H1 (cell line): ENCODE results near the gene HDAC9. TPM values are rescaled to one million over a fixed set of nuclear protein-coding genes. Genes with fewer than 3 reads are reported as not detected.

Experiments
- ASH2L ChIP-seq: fragments of 200-600, 300-600 bp; sonication (generic); IDR thresholded peaks from one replicate; pipeline ENCODE4 v1.7.1; 2017; ENCODE audit warnings: low read length
- BACH1 ChIP-seq: IDR thresholded peaks from 2 replicates; pipeline ENCODE4 v1.6.1; 2012; ENCODE audit warnings: low read length, improper control_type of control experiment
- CTBP2 ChIP-seq: IDR thresholded peaks from 2 replicates; pipeline ENCODE4 v1.7.0; 2011; ENCODE audit warnings: borderline replicate concordance, mild to moderate bottlenecking, moderate library complexity, mixed read lengths, low read length; ENCODE audit not compliant: insufficient read depth, insufficient read length
- EGR1 ChIP-seq: IDR thresholded peaks from 2 replicates; pipeline ENCODE4 v1.6.1; 2011; ENCODE audit warnings: low read depth, low read length, borderline replicate concordance
- JUN ChIP-seq: IDR thresholded peaks from 2 replicates; pipeline ENCODE4 v1.6.1; 2011; ENCODE audit warnings: low read depth, mild to moderate bottlenecking, improper control_type of control experiment, low read length
- POU5F1 ChIP-seq: IDR thresholded peaks from 2 replicates; pipeline ENCODE4 v1.6.1; 2011; ENCODE audit warnings: low read depth, mild to moderate bottlenecking, low read length, moderate library complexity
- TAF7 ChIP-seq: optimal IDR thresholded peaks from 2 replicates; pipeline ENCODE3; 2011; ENCODE audit warnings: low read depth, mild to moderate bottlenecking, inconsistent platforms, low read length, moderate library complexity, borderline replicate concordance
- TBP ChIP-seq: IDR thresholded peaks from 2 replicates; pipeline ENCODE4 v1.6.1; 2011; ENCODE audit warnings: low read depth, low read length, improper control_type of control experiment
- TEAD4 ChIP-seq: IDR thresholded peaks from 2 replicates; pipeline ENCODE4 v1.6.1; 2012; ENCODE audit warnings: low read depth, low read length, inconsistent platforms, mixed read lengths
- polyA plus RNA-seq, 7 experiments: library from polyadenylated mRNA; depleted of rRNA in 3 of 7; stranded (reverse) in 5 of 7; unstranded in 2 of 7; fragments of >200 nt in 5 of 7; fragments of 200-250 nt in 2 of 7; gene quantifications; 1 replicate in 5 of 7; 2 replicates in 1 of 7; 4 replicates in 1 of 7; pipeline versions ENCODE4 v1.2.1 to v1.2.3, GENCODE V29; 2011 to 2013; ENCODE audit warnings: missing spikeins in 2 of 7, mixed read lengths in 2 of 7
- total RNA-seq: library from RNA; stranded (reverse); fragmentation: NEBNext Ultra II Directional; extraction: Animal tissue kit (Norgen Biotek cat#: 25700); gene quantifications from 2 replicates; pipeline ENCODE4 v1.2.1, GENCODE V29; 2021

HDAC9 gene
- total and polyA plus RNA-seq, 2 of the 8 experiments (the other 6 are each of a cell fraction or from before 2014, with no cell fraction given), result 9.5 to 13.1 TPM

- TF ChIP-seq BACH1 (no peak), POU5F1 (no peak), TBP (no peak), TEAD4 (no peak), JUN (no peak), EGR1 (no peak), CTBP2 (no peak), TAF7 (no peak), ASH2L (no peak)
Measured at GRCh38 chr7:18724318-18724717, 228.8 kb downstream of the HDAC9 start (continued).
